ENCODE measurements around the gene USP25. TPM values are rescaled to one million over a fixed set of nuclear protein-coding genes. Genes with fewer than 3 reads are reported as not detected.
A peak's percentile ranks its signal among the peaks of the same experiment; 100 is the strongest.
"Not testable (repeated sequence)": the region's sequence is repeated elsewhere in the genome, so short reads cannot be mapped to it uniquely, and the experiment has no call there.

USP25 gene
- total and polyA plus RNA-seq, 2 donors (not counting 1 experiment from before 2014, with no cell fraction given): 40.6 to 65.7 TPM

- Histone ChIP-seq H4K20me1 (ENCODE audit: control insufficient read depth, extremely low read depth, insufficient read depth, low read length) (no peaks in the 10 kb centered on the region), H3K27me3 (ENCODE audit: control insufficient read depth, insufficient read depth, low read length) (no peaks in the 10 kb centered on the region), H2AFZ (ENCODE audit: low read length) (no peak overlapping the region), H3K4me3 (replicated peaks in 1 of 4; ENCODE audit: control extremely low read depth in 1 of 4, insufficient read depth in 1 of 4, low read depth in 3 of 4, low read length in 4 of 4) (peak overlapping the region in 3 of 4 experiments; percentile 79 to 92 (median 91)), H3K9ac (ENCODE audit: insufficient read depth, low read length) (no peak overlapping the region), H3K4me2 (ENCODE audit: extremely low read depth, insufficient read depth, low read length) (peak overlapping the region; percentile 79), H3K4me1 (ENCODE audit: control insufficient read depth, extremely low read depth, insufficient read depth, low read length) (no peaks in the 10 kb centered on the region), H3K36me3 (ENCODE audit: control insufficient read depth, insufficient read depth, low read length) (no peaks in the 10 kb centered on the region), H3K79me2 (ENCODE audit: control insufficient read depth, insufficient read depth, low read length) (peaks cover 64% of the 10 kb centered on the region), H3K27ac (ENCODE audit: insufficient read depth, low read length) (no peak overlapping the region), H3K9me3 (ENCODE audit: control insufficient read depth, insufficient read depth, low read depth, low read length) (no peaks in the 10 kb centered on the region)
- no peak for TF ChIP-seq CTCF (conservative IDR thresholded peaks at IDR 0.05 in 1 of 2, IDR thresholded peaks at IDR 0.05 in 1 of 2; ENCODE audit: low read depth in 1 of 2, low read length in 2 of 2)
- TF ChIP-seq EZH2 (IDR thresholded peaks at IDR 0.05; ENCODE audit: low read length, missing control alignments): no peak
- peak; percentile 51 to 65 for DNase-seq (ENCODE audit: low read depth in 2 of 2)
Measured at GRCh38 chr21:15732290-15732995, 2.7 kb downstream of the USP25 start.

- no peaks in the 10 kb centered on the region for H4K20me1 ChIP-seq (ENCODE audit: control insufficient read depth, extremely low read depth, insufficient read depth, low read length)
- H3K79me2 ChIP-seq (ENCODE audit: control insufficient read depth, insufficient read depth, low read length): peaks cover 69% of the 10 kb centered on the region
- H3K27ac ChIP-seq (ENCODE audit: insufficient read depth, low read length): no peak overlapping the region
- no peaks in the 10 kb centered on the region for H3K9me3 ChIP-seq (ENCODE audit: control insufficient read depth, insufficient read depth, low read depth, low read length)
- H3K9ac ChIP-seq (ENCODE audit: insufficient read depth, low read length): no peak overlapping the region
- H2AFZ ChIP-seq (ENCODE audit: low read length): no peak overlapping the region
- H3K4me2 ChIP-seq (ENCODE audit: extremely low read depth, insufficient read depth, low read length): no peak overlapping the region
- H3K27me3 ChIP-seq (ENCODE audit: control insufficient read depth, insufficient read depth, low read length): no peaks in the 10 kb centered on the region
- no peaks in the 10 kb centered on the region for H3K4me1 ChIP-seq (ENCODE audit: control insufficient read depth, extremely low read depth, insufficient read depth, low read length)
- TF ChIP-seq CTCF (conservative IDR thresholded peaks at IDR 0.05 in 1 of 2, IDR thresholded peaks at IDR 0.05 in 1 of 2; ENCODE audit: low read depth in 1 of 2, low read length in 2 of 2) (no peak), EZH2 (IDR thresholded peaks at IDR 0.05; ENCODE audit: low read length, missing control alignments) (no peak)
- H3K36me3 ChIP-seq (ENCODE audit: control insufficient read depth, insufficient read depth, low read length): no peaks in the 10 kb centered on the region
- no peak for DNase-seq (ENCODE audit: low read depth in 2 of 2)
- peak overlapping the region in 2 of 4 experiments; percentile 79 to 92 for H3K4me3 ChIP-seq (replicated peaks in 1 of 4; ENCODE audit: control extremely low read depth in 1 of 4, insufficient read depth in 1 of 4, low read depth in 3 of 4, low read length in 4 of 4)
Measured at GRCh38 chr21:15732996-15733329, 3.2 kb downstream of the USP25 start.

GRCh38 chr21:15735409-15735808 lies 5.6 kb downstream of the USP25 start:
- Histone ChIP-seq H2AFZ (ENCODE audit: low read length) (no peak overlapping the region), H3K27ac (ENCODE audit: insufficient read depth, low read length) (no peak overlapping the region), H3K4me1 (ENCODE audit: control insufficient read depth, extremely low read depth, insufficient read depth, low read length) (no peaks in the 10 kb centered on the region), H3K79me2 (ENCODE audit: control insufficient read depth, insufficient read depth, low read length) (peaks cover 84% of the 10 kb centered on the region), H3K9ac (ENCODE audit: insufficient read depth, low read length) (no peak overlapping the region), H3K4me2 (ENCODE audit: extremely low read depth, insufficient read depth, low read length) (no peak overlapping the region), H3K36me3 (ENCODE audit: control insufficient read depth, insufficient read depth, low read length) (no peaks in the 10 kb centered on the region), H3K9me3 (ENCODE audit: control insufficient read depth, insufficient read depth, low read depth, low read length) (no peaks in the 10 kb centered on the region), H3K4me3 (replicated peaks in 1 of 4; ENCODE audit: control extremely low read depth in 1 of 4, insufficient read depth in 1 of 4, low read depth in 3 of 4, low read length in 4 of 4) (no peak overlapping the region), H3K27me3 (ENCODE audit: control insufficient read depth, insufficient read depth, low read length) (no peaks in the 10 kb centered on the region), H4K20me1 (ENCODE audit: control insufficient read depth, extremely low read depth, insufficient read depth, low read length) (no peaks in the 10 kb centered on the region)
- TF ChIP-seq EZH2 (IDR thresholded peaks at IDR 0.05; ENCODE audit: low read length, missing control alignments) (no peak), CTCF (conservative IDR thresholded peaks at IDR 0.05 in 1 of 2, IDR thresholded peaks at IDR 0.05 in 1 of 2; ENCODE audit: low read depth in 1 of 2, low read length in 2 of 2) (no peak)
- DNase-seq (ENCODE audit: low read depth in 2 of 2): no peak

GRCh38 chr21:15735931-15736330 lies 6.1 kb downstream of the USP25 start:
- H4K20me1 ChIP-seq (ENCODE audit: control insufficient read depth, extremely low read depth, insufficient read depth, low read length); H3K4me1 ChIP-seq (ENCODE audit: control insufficient read depth, extremely low read depth, insufficient read depth, low read length); H3K27me3 ChIP-seq (ENCODE audit: control insufficient read depth, insufficient read depth, low read length); H2AFZ ChIP-seq (ENCODE audit: low read length); H3K36me3 ChIP-seq (ENCODE audit: control insufficient read depth, insufficient read depth, low read length); H3K27ac ChIP-seq (ENCODE audit: insufficient read depth, low read length); H3K4me3 ChIP-seq (replicated peaks in 1 of 4; ENCODE audit: control extremely low read depth in 1 of 4, insufficient read depth in 1 of 4, low read depth in 3 of 4, low read length in 4 of 4); H3K9me3 ChIP-seq (ENCODE audit: control insufficient read depth, insufficient read depth, low read depth, low read length); H3K9ac ChIP-seq (ENCODE audit: insufficient read depth, low read length): not testable (repeated sequence)
- Histone ChIP-seq H3K4me2 (ENCODE audit: extremely low read depth, insufficient read depth, low read length) (peak overlapping the region; percentile 49), H3K79me2 (ENCODE audit: control insufficient read depth, insufficient read depth, low read length) (peaks cover 82% of the 10 kb centered on the region)
- peak in 1 of 2 donors; percentile 48 for DNase-seq (ENCODE audit: low read depth in 2 of 2)

GRCh38 chr21:15738779-15739178 lies 9.0 kb downstream of the USP25 start:
- H3K9ac ChIP-seq (ENCODE audit: insufficient read depth, low read length); H3K36me3 ChIP-seq (ENCODE audit: control insufficient read depth, insufficient read depth, low read length); H3K4me3 ChIP-seq (replicated peaks in 1 of 4; ENCODE audit: control extremely low read depth in 1 of 4, insufficient read depth in 1 of 4, low read depth in 3 of 4, low read length in 4 of 4); H2AFZ ChIP-seq (ENCODE audit: low read length); H4K20me1 ChIP-seq (ENCODE audit: control insufficient read depth, extremely low read depth, insufficient read depth, low read length); H3K27me3 ChIP-seq (ENCODE audit: control insufficient read depth, insufficient read depth, low read length); H3K9me3 ChIP-seq (ENCODE audit: control insufficient read depth, insufficient read depth, low read depth, low read length); H3K4me1 ChIP-seq (ENCODE audit: control insufficient read depth, extremely low read depth, insufficient read depth, low read length); H3K4me2 ChIP-seq (ENCODE audit: extremely low read depth, insufficient read depth, low read length); H3K27ac ChIP-seq (ENCODE audit: insufficient read depth, low read length); DNase-seq (ENCODE audit: low read depth in 2 of 2): not testable (repeated sequence)
- peaks cover 73% of the 10 kb centered on the region for H3K79me2 ChIP-seq (ENCODE audit: control insufficient read depth, insufficient read depth, low read length)
